ENCODE data around the gene HTRA3. TPM values are rescaled to one million over a fixed set of nuclear protein-coding genes. Genes with fewer than 3 reads are reported as not detected.

Gene HTRA3
- total and polyA plus RNA-seq, 2 of the 8 experiments (the other 6 are each of a cell fraction or from before 2014, with no cell fraction given) = 3.2 to 5.8 TPM

- Histone ChIP-seq H3K4ac (replicated peaks; ENCODE audit: insufficient read length, low read depth, low read length) (no peak overlapping the region), H2BK120ac (replicated peaks; ENCODE audit: low read depth, low read length) (no peak overlapping the region), H3K4me1 (replicated peaks in 1 of 4; ENCODE audit: control insufficient read depth in 3 of 4, insufficient read depth in 4 of 4, low read length in 3 of 4) (no peaks in the 10 kb centered on the region), H3K23me2 (ENCODE audit: low read depth, low read length) (no peaks in the 10 kb centered on the region), H3K4me3 (ENCODE audit: extremely low read depth in 1 of 4, insufficient read depth in 2 of 4, low read depth in 3 of 4, low read length in 4 of 4) (no peak overlapping the region), H3K9ac (replicated peaks in 1 of 4; ENCODE audit: extremely low read depth in 1 of 4, low read depth in 3 of 4, low read length in 3 of 4) (no peak overlapping the region), H3K27ac (ENCODE audit: low read depth, low read length) (no peak overlapping the region), H2BK20ac (ENCODE audit: low read length) (no peak overlapping the region), H3K9me3 (ENCODE audit: insufficient read depth in 2 of 2, low read depth in 1 of 2, low read length in 1 of 2) (no peaks in the 10 kb centered on the region), H4K5ac (ENCODE audit: insufficient read length, low read depth, low read length) (no peak overlapping the region), H2BK12ac (ENCODE audit: low read depth, low read length) (no peak overlapping the region), H3K18ac (ENCODE audit: extremely low read depth, low read length) (no peak overlapping the region), H3K27me3 (replicated peaks in 1 of 4; ENCODE audit: control insufficient read depth in 3 of 4, extremely low read depth in 1 of 4, insufficient read depth in 3 of 4, low read length in 3 of 4) (no peaks in the 10 kb centered on the region), H4K20me1 (replicated peaks in 1 of 2; ENCODE audit: control insufficient read depth in 1 of 2, insufficient read depth in 2 of 2, low read length in 2 of 2) (peaks cover 0 to 1% of the 10 kb centered on the region in 2 experiments), H2BK5ac (ENCODE audit: low read depth, low read length) (no peak overlapping the region), H3K56ac (replicated peaks; ENCODE audit: insufficient read length, low read depth, low read length) (no peak overlapping the region), H2AK5ac (ENCODE audit: low read depth, low read length) (no peak overlapping the region), H3K36me3 (ENCODE audit: control insufficient read depth in 2 of 4, insufficient read depth in 4 of 4, low read length in 3 of 4) (no peaks in the 10 kb centered on the region), H3K4me2 (ENCODE audit: insufficient read depth in 1 of 2, low read depth in 2 of 2, low read length in 2 of 2) (no peak overlapping the region), H3K79me1 (ENCODE audit: low read depth, low read length) (no peaks in the 10 kb centered on the region), H4K8ac (ENCODE audit: extremely low read depth, insufficient read depth, low read length) (no peak overlapping the region), H2BK15ac (ENCODE audit: low read length) (no peak overlapping the region), H4K91ac (replicated peaks; ENCODE audit: insufficient read length, low read length) (no peak overlapping the region), H2AFZ (ENCODE audit: low read length) (no peak overlapping the region), H3K23ac (ENCODE audit: insufficient read length) (no peak overlapping the region), H3K14ac (ENCODE audit: insufficient read length) (no peak overlapping the region), H3K79me2 (ENCODE audit: control insufficient read depth in 1 of 2, insufficient read depth in 2 of 2, low read length in 2 of 2) (no peaks in the 10 kb centered on the region)
- no peak for TF ChIP-seq SRF (IDR thresholded peaks at IDR 0.05; ENCODE audit: low read depth, low read length)
- TF ChIP-seq BRCA1 (IDR thresholded peaks at IDR 0.05; ENCODE audit: low read depth, low read length) = no peak
- no peak for TF ChIP-seq EZH2 (IDR thresholded peaks at IDR 0.05; ENCODE audit: low read depth, low read length, severe bottlenecking)
- TF ChIP-seq, protein P1, sequence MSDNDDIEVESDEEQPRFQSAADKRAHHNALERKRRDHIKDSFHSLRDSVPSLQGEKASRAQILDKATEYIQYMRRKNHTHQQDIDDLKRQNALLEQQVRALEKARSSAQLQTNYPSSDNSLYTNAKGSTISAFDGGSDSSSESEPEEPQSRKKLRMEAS (IDR thresholded peaks at IDR 0.05) = no peak
- no peak for DNase-seq (ENCODE audit: low read depth in 1 of 2, low spot score in 2 of 2)
- no peak for FAIRE-seq
- CTCF ChIA-PET (ENCODE audit: partially characterized antibody) = interaction anchor here (0.6 to 1.2 kb wide), 2 partner anchors 8 to 118 kb away, joined by 3 read pairs; no protein-coding TSS in a partner anchor
- POLR2A ChIA-PET (ENCODE audit: partially characterized antibody) = no interaction called here
- 84% methylated on average over 11 of the region's 11 CpGs; no CpG with 5 or more reads in 1 of the 2 experiments for WGBS, 2 experiments (ENCODE audit: extremely low coverage in 1 of 2, insufficient coverage in 1 of 2, insufficient read length in 1 of 2, insufficient replicate concordance in 2 of 2, low coverage in 1 of 2, low lambda C conversion rate in 2 of 2, missing lambda C conversion rate in 1 of 2)
Observed at GRCh38 chr4:8284391-8284790, 14.8 kb downstream of the HTRA3 start.

Measured in H1 (cell line).